Measurements from ENCODE around the gene TRPV4.

The TRPV4 gene

GRCh38 chr12:109802828-109803227, 30.4 kb downstream of the TRPV4 start:
- Mint-ChIP-seq H3K36me3 (ENCODE audit: low read depth) (no peaks in the 10 kb centered on the region), H3K9me3 (no peaks in the 10 kb centered on the region), H3K27ac (no peak overlapping the region), H3K27me3 (ENCODE audit: low read depth) (no peaks in the 10 kb centered on the region), H3K4me3 (no peak overlapping the region), H3K4me1 (no peaks in the 10 kb centered on the region)
- TF ChIP-seq, protein P1, sequence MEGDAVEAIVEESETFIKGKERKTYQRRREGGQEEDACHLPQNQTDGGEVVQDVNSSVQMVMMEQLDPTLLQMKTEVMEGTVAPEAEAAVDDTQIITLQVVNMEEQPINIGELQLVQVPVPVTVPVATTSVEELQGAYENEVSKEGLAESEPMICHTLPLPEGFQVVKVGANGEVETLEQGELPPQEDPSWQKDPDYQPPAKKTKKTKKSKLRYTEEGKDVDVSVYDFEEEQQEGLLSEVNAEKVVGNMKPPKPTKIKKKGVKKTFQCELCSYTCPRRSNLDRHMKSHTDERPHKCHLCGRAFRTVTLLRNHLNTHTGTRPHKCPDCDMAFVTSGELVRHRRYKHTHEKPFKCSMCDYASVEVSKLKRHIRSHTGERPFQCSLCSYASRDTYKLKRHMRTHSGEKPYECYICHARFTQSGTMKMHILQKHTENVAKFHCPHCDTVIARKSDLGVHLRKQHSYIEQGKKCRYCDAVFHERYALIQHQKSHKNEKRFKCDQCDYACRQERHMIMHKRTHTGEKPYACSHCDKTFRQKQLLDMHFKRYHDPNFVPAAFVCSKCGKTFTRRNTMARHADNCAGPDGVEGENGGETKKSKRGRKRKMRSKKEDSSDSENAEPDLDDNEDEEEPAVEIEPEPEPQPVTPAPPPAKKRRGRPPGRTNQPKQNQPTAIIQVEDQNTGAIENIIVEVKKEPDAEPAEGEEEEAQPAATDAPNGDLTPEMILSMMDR (IDR thresholded peaks at IDR 0.05; ENCODE audit: unreplicated experiment in 3 of 3) = no peak

DNA sequence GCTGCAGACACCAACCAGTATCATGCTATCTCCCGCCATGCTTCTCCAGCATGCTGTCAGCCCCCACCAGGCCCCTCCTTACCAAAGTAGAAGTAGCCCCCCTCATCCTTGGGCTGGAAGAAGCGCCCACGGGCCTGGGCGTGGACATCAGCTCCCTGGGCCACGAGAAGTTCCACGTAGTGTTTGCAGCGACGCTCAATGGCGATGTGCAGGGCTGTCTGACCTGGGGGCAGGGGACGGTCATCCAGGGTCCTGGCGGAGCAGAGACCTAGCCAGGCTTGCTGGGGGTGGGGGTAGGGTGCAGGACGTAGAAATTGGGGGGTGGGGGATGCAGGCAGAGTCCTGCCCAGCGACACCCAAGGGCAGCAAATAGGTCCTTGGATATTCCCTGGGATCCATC, 32.7 kb downstream of the TRPV4 start:
- TF ChIP-seq, protein P1 (IDR thresholded peaks at IDR 0.05; ENCODE audit: unreplicated experiment in 3 of 3) = no peak
- Mint-ChIP-seq H3K9me3 (no peaks in the 10 kb centered on the region), H3K27ac (no peak overlapping the region)

DNA sequence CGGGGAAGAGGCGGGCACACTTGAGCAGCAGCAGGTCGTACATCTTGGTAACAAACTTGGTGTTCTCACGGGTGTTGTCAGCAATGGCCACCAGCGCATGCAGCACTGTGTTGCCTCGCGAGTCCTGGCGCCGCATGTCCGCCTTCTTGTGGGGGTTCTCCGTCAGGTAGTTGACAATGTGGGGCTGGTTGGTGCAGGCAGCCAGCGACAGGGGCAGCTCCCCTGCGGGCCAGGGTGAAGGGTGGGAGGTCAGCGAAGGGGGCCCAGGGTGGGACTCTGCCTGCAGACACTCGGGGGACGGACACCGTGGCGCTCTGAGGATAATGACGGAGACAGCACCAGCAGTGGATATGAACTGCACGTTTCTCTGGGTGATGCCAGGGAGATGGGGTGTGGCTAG, 34.5 kb downstream of the TRPV4 start:
- no peaks in the 10 kb centered on the region for H3K36me3 Mint-ChIP-seq (ENCODE audit: low read depth)
- no peaks in the 10 kb centered on the region for H3K9me3 Mint-ChIP-seq
- TF ChIP-seq, protein P1 (IDR thresholded peaks at IDR 0.05; ENCODE audit: unreplicated experiment in 3 of 3) = no peak
- no peaks in the 10 kb centered on the region for H3K4me1 Mint-ChIP-seq
- H3K27me3 Mint-ChIP-seq (ENCODE audit: low read depth) = no peaks in the 10 kb centered on the region
- no peak overlapping the region for H3K27ac Mint-ChIP-seq
- no peak overlapping the region for H3K4me3 Mint-ChIP-seq

More for the DNA sequence above, 32.7 kb downstream of the TRPV4 start:
- no peaks in the 10 kb centered on the region for H3K36me3 Mint-ChIP-seq (ENCODE audit: low read depth)
- no peak overlapping the region for H3K4me3 Mint-ChIP-seq
- no peaks in the 10 kb centered on the region for H3K27me3 Mint-ChIP-seq (ENCODE audit: low read depth)
- no peaks in the 10 kb centered on the region for H3K4me1 Mint-ChIP-seq

DNA sequence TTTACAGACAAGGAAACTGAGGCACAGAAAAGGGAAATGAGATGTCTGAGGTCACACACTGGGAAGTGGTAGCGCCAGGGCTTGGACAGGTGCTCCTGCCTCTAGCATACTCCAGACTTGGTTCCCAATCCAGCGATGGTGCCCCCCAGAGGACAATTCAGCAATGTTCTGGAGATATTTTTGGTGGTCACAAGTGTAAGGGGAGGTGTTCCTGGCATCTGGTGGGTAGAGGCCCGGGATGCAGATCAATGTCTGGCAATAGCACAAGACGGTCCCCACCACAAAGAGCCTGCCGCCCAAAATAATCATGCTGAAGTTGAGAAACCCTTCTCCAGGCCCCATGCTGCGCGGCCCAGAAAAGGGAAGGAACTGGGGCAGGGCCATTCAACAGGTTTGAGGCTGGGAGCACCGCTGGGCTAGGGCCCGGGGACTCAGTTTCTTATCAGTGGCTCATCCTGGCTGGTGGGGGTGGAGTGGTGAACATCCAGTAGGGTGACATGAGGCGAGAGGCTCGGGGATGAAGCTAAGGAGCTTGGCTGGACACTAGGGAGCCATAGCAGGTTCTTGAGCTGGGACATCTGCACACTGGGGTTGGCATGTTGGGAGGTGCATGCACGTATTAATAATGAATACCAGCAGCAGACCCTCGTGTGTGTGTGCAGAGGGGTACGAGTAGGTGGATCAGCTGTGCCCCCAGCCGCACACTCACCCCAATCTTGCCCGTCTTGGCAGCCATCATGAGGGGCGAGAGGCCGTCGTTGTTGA, 35.1 kb downstream of the TRPV4 start:
- no peak overlapping the region for H3K4me3 Mint-ChIP-seq
- no peaks in the 10 kb centered on the region for H3K27me3 Mint-ChIP-seq (ENCODE audit: low read depth)
- H3K9me3 Mint-ChIP-seq = no peaks in the 10 kb centered on the region
- H3K4me1 Mint-ChIP-seq = no peaks in the 10 kb centered on the region
- H3K36me3 Mint-ChIP-seq (ENCODE audit: low read depth) = no peaks in the 10 kb centered on the region
- H3K27ac Mint-ChIP-seq = no peak overlapping the region
- TF ChIP-seq, protein P1 (IDR thresholded peaks at IDR 0.05; ENCODE audit: unreplicated experiment in 3 of 3) = no peak

DNA sequence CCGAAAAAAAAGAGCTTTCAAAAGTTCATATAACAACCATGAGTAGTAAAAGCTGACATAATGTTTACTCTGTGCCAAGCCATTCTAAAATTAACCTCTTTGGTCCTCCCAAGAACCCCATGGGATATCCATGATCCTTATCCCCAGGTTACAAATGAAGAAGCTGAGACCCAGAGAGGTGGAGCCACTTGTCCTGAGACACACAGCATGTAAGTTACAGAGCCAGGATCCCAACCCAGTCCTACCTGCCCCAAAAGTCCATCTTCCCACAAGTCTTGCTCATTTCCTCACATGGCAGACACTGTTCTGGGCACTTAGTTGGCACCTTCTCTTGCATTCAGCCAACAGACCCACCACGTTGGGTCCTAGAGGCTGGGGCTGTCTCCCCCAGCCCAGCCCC, 37.1 kb downstream of the TRPV4 start:
- TF ChIP-seq, protein P1 (IDR thresholded peaks at IDR 0.05; ENCODE audit: unreplicated experiment in 3 of 3) = no peak
- H3K4me3 Mint-ChIP-seq = no peak overlapping the region
- no peaks in the 10 kb centered on the region for H3K36me3 Mint-ChIP-seq (ENCODE audit: low read depth)
- H3K27me3 Mint-ChIP-seq (ENCODE audit: low read depth) = no peaks in the 10 kb centered on the region
- no peak overlapping the region for H3K27ac Mint-ChIP-seq
- H3K9me3 Mint-ChIP-seq = no peaks in the 10 kb centered on the region
- no peaks in the 10 kb centered on the region for H3K4me1 Mint-ChIP-seq

DNA sequence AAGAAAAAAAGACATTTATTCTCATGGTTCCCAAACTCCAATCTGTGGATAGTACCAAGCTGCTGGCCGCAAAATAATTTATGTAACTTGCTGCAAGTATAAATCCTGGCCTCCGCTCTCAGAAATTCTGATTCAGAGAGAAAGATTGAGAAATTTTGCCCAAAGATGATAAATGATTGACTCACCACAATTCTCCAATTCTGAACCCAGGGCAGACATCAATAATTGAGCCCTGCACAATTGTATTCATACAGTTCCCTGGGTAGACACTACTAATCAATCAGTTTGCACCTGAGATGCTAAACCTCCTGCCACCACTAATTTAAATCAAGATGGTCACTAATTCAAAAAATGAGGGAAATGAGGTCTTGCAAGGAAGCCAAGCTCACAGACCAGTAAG, 38.2 kb downstream of the TRPV4 start:
- no peak overlapping the region for H3K4me3 Mint-ChIP-seq
- H3K36me3 Mint-ChIP-seq (ENCODE audit: low read depth) = no peaks in the 10 kb centered on the region
- no peaks in the 10 kb centered on the region for H3K9me3 Mint-ChIP-seq

More for the DNA sequence above, 38.2 kb downstream of the TRPV4 start:
- H3K27ac Mint-ChIP-seq = no peak overlapping the region
- no peaks in the 10 kb centered on the region for H3K4me1 Mint-ChIP-seq
- TF ChIP-seq, protein P1 (IDR thresholded peaks at IDR 0.05; ENCODE audit: unreplicated experiment in 3 of 3) = no peak
- H3K27me3 Mint-ChIP-seq (ENCODE audit: low read depth) = no peaks in the 10 kb centered on the region
